NCI-H446 treated with DMSO at 0.1 percent for 48 hours (cell line): ENCODE measurements around the gene SRP68.

Experiments used
- DNase-seq: peaks from one replicate; lab custom pipeline; 2025; lab: John Stamatoyannopoulos, UW

The SRP68 gene

DNA sequence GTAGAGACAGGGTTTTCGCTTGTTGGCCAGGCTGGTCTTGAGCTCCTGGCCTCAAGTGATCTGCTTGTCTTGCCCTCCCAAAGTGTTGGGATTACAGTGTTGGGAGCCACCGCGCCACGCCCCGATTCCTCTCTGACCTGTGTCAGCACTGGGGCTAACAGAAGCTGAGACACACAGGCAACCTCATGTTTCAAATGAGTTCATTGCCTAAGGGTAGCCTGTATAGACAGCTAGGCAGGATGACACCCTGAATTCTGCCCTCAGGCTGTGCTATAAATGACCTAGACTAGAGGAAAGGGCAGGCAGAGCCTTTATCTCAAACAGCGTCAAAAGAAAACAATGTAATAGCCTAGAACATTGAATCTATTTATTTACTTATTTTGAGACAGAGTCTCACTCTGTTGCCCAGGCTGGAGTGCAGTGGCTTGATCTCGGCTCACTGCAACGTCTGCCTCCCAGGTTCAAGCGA, 74.0 kb downstream of the SRP68 start:
- no peak for DNase-seq

DNA sequence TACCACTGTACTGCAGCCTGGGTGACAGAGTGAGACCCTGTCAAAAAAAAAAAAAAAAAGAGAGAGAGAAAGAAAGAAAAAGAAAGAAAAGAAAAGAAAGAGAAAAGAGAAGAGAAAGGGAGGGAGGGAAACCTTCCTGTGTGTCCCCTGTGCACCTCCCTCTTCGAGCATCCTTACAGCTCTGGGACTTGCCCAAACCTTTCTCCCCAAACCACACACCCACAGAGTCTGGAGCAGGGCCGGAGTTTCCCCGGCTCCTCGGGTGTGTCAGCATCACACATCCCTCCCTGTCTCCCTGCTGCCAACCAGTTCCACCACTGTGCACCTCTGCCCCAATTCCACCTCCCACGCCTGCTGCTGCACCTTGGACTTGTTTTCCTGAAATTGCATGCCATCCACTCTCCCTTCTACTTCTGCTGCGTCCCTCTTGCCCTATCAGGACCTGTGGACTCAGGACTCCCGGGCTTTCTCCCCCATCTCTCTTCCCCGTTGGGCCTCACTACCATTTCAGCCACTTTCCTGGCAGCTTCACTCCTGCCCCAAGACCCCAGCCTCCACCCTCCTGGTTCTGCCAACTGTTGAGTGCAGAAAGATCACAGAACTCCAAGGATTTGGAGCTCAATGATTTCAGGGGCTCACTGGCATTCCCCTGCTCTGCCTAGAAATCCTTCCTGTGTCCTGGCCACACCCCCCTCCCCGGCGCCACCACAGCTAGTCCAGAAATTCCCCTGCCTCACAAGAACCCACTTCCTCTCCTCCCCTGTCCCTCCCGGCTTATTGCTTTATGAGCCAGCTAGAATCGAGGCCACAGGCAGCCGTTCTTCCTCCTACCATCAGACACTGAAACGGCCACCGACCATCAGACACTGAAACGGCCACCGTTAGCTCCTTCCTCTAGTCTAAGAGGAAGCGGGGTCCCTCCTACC, 75.4 kb downstream of the SRP68 start:
- DNase-seq, result no peak

DNA sequence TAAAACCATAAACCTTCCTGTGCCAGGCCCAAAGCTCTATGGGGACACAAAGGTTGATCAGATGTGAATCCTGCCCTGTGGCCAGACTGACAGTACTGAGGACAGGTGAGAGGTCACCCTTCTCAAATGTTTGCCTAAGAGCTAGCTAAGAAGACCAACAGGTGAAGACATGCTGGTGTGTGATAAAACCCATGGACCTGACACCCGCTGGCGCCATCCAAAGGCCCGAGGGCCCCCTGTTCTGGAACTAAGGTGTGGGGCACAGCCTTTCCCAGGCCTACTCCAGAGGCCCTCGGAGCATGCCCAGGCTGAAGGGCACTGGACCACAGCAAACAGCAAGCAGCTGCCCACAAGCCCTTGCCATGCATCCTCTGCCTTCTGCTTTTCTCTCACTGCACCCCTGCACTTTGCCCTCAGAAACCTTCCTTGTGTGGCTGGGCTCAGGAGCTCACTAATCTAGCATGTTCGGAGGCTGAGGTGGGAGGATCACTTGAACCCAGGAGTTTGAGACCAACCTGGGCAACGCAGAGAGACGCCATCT, 76.9 kb downstream of the SRP68 start:
- no peak for DNase-seq

DNA sequence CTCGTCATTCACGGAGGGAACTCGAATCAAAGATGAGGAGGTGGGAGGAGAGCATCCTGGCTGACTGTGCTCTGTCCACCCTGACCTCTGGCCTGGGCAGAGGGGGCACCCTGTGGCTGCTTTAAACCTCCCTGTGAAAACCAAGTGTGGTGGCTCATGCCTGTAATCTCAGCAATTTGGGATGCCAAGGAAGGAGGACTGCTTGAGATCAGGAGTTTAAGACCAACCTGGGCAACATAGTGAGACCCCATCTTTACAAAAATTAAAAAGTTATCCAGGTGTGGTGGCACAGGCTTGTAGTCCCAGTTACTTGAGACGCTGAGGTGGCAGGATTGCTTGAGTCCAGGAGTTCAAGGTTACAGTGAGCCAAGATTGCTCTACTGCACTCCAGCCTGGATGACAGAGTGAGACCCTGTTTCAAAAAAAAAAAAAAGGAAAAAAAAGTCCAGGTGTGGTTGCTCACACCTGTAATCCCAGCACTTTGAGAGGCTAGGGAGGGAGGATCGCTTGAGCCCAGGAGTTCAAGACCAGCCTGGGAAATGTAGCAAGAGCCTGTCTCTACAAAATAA, 77.4 kb downstream of the SRP68 start:
- DNase-seq, result no peak

DNA sequence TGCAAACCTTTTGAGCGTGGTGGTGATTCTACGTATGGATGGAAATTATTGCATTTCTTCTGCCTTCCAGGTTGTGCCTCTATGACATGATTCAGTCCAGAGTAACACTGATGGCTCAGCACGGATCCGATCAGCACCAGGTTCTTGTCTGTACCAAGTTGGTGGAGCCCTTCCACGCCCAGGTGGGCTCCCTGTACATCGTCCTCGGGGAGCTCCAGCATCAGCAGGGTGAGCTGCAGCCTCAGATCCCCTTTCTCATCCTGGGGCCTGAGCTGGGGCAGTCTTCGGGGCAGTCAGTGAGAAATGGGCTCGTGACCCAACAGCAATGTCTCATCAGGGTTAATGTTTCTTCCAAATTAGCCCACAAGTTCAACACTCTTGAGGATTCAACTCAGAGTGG, 80.9 kb downstream of the SRP68 start:
- no peak for DNase-seq
